Heart left ventricle (tissue), 16 donors: ENCODE data around the gene MOXD1. TPM values are rescaled to one million over a fixed set of nuclear protein-coding genes. Genes with fewer than 3 reads are reported as not detected.

Source experiments
- ATAC-seq, 4 donors: fragments of 200-7000 bp; cut with Tn5 transposase; one replicate each; pipeline ENCODE4 v1.9.1; 2020 to 2022; ENCODE audit warnings: moderate library complexity in 4 of 4, mild to moderate bottlenecking in 3 of 4, moderate number of reproducible peaks in 1 of 4
- DNase-seq, 5 donors: peaks; one replicate each; pipeline ENCODE4 v3.0.0-alpha.2; 2020
- H3K27ac ChIP-seq, 12 donors: fragments of 200-600 bp; sonication (generic) in 4 of 12; one replicate each; pipeline versions ENCODE4 v1.5.0 to v1.8.0; 2016 to 2022; ENCODE audit warnings: mild to moderate bottlenecking in 2 of 12
- H3K27me3 ChIP-seq, 9 donors: fragments of 200-600 bp; sonication (generic) in 2 of 9; one replicate each; pipeline versions ENCODE4 v1.5.1 to v1.8.0; 2016 to 2022; ENCODE audit warnings: mild to moderate bottlenecking in 3 of 9
- H3K36me3 ChIP-seq, 9 donors: fragments of 200-600 bp; sonication (generic) in 2 of 9; one replicate each; pipeline versions ENCODE4 v1.5.0 to v1.8.0; 2018 to 2022; ENCODE audit warnings: mild to moderate bottlenecking in 2 of 9
- H3K4me1 ChIP-seq, 12 donors: fragments of 200-600 bp; sonication (generic) in 4 of 12; one replicate each; pipeline versions ENCODE4 v1.5.0 to v1.8.0; 2016 to 2022; ENCODE audit warnings: mild to moderate bottlenecking in 3 of 12
- H3K4me3 ChIP-seq, 12 donors: fragments of 200-600 bp; sonication (generic) in 4 of 12; one replicate each; pipeline versions ENCODE4 v1.5.0 to v1.8.0; 2017 to 2022; ENCODE audit warnings: mild to moderate bottlenecking in 9 of 12, moderate library complexity in 4 of 12
- H3K9me3 ChIP-seq, 12 donors: fragments of 200-600 bp; sonication (generic) in 4 of 12; one replicate each; pipeline versions ENCODE4 v1.5.0 to v1.8.0; 2016 to 2022; ENCODE audit warnings: mild to moderate bottlenecking in 1 of 12
- POLR2A ChIP-seq, 2 donors: fragments of 450-650 bp; IDR thresholded peaks; one replicate each; pipeline ENCODE4 v1.6.1; 2017; ENCODE audit warnings: antibody characterized with exemption in 2 of 2, mild to moderate bottlenecking in 2 of 2, moderate library complexity in 2 of 2
- WGBS, 4 donors: extraction: QIAGEN DNeasy Blood & Tissue Kit in 2 of 4; methylation state at CpG; one replicate each; pipeline versions ENCODE4 v1.1.5 to v1.1.7; 2013 to 2018; 5-methylcytosine and 5-hydroxymethylcytosine counted together
- intact Hi-C, 10 donors: fragments of 100-400 bp; cut with DNase I; formaldehyde crosslinking; loops; one replicate each; pipeline versions ENCODE4 v1.11.1 to v1.14.2; 2022
- polyA plus RNA-seq, 2 donors: library from polyadenylated mRNA; stranded (reverse); fragments of 200-250 nt; gene quantifications; one replicate each; pipeline ENCODE4 v1.2.3, GENCODE V29; 2013
- total RNA-seq, 9 donors: library from RNA; depleted of rRNA in 2 of 9; stranded (reverse); fragments of >200 nt in 2 of 9; fragmentation: NEBNext Ultra II Directional in 3 of 9; extraction: Animal tissue kit (Norgen Biotek cat#: 25700) in 3 of 9; gene quantifications; one replicate each; pipeline versions ENCODE4 v1.1.0 to v1.2.4, GENCODE V29; 2016 to 2023
- TF ChIP-seq, protein P1 (sequence below), 12 donors: fragments of 200-600 bp; sonication (generic) in 4 of 12; IDR thresholded peaks; one replicate each; pipeline versions ENCODE4 v1.5.0 to v1.8.0; 2018 to 2022; ENCODE audit warnings: antibody characterized with exemption in 12 of 12, mild to moderate bottlenecking in 5 of 12
- donor health status: ischemic (EF 13 %, LVEDD 7.1; RV severe dilation, severe dysfunction).
- donor health status: healthy with polysubstance abuse.
- donor health status: DM: no; HTN: yes; CAD: no.
- donor health status: DM: no; HTN: no; CAD: no.
- donor health status: ischemic (EF 25% LVEDD 6.9; RV normal size, moderate dysfunction).
- donor health status: ischemic (EF 25% LVEDD 5.7; RV mildly dilated, moderate dysfunction).
- donor health status: healthy.
- donor health status: DM: yes; HTN: yes; CAD: no.
- donor health status: ischemic (EF 35%, LVEDD 5.7; RV mildly dilated, moderate dysfunction).
- donor health status: nonischemic (EF 11% LVEDD 7.7; RV severe dilation, severe dysfunction).
- donor health status: DM: yes; HTN: yes; CAD: no.
- donor health status: PGD.
- donor health status: ischemic (EF 29% LVEDD 5.4; RV normal size, mild dysfunction).
- donor health status: nonischemic (EF 23%, LVEDD 6.1; RV moderate dilation, normal function).

The MOXD1 gene
- total and polyA plus RNA-seq, 11 donors, result 0.69 to 10.5 (median 3.0) TPM

- H3K4me1 ChIP-seq, result peaks cover 0 to 4% (median 0%) of the 10 kb centered on the region in 12 donors
- TF ChIP-seq, protein P1, sequence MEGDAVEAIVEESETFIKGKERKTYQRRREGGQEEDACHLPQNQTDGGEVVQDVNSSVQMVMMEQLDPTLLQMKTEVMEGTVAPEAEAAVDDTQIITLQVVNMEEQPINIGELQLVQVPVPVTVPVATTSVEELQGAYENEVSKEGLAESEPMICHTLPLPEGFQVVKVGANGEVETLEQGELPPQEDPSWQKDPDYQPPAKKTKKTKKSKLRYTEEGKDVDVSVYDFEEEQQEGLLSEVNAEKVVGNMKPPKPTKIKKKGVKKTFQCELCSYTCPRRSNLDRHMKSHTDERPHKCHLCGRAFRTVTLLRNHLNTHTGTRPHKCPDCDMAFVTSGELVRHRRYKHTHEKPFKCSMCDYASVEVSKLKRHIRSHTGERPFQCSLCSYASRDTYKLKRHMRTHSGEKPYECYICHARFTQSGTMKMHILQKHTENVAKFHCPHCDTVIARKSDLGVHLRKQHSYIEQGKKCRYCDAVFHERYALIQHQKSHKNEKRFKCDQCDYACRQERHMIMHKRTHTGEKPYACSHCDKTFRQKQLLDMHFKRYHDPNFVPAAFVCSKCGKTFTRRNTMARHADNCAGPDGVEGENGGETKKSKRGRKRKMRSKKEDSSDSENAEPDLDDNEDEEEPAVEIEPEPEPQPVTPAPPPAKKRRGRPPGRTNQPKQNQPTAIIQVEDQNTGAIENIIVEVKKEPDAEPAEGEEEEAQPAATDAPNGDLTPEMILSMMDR (IDR thresholded peaks at IDR 0.05), result no peak
- TF ChIP-seq POLR2A (IDR thresholded peaks at IDR 0.05), result no peak
- H3K27me3 ChIP-seq, result no peaks in the 10 kb centered on the region
- no peak overlapping the region for H3K4me3 ChIP-seq
- intact Hi-C loops, result no loop called here
- no peak for ATAC-seq
- no peak for DNase-seq
- no peaks in the 10 kb centered on the region for H3K36me3 ChIP-seq
- no peaks in the 10 kb centered on the region for H3K9me3 ChIP-seq
- H3K27ac ChIP-seq, result no peak overlapping the region
Measured at GRCh38 chr6:132265451-132266097, 135.7 kb downstream of the MOXD1 start.

- ATAC-seq (no peak), DNase-seq (no peak)
- H3K36me3 ChIP-seq, result no peaks in the 10 kb centered on the region
- intact Hi-C loops, result no loop called here
- TF ChIP-seq POLR2A (IDR thresholded peaks at IDR 0.05), result no peak
- TF ChIP-seq, protein P1 (IDR thresholded peaks at IDR 0.05), result no peak
- no peaks in the 10 kb centered on the region for H3K4me1 ChIP-seq
- no peaks in the 10 kb centered on the region for H3K27me3 ChIP-seq
- H3K9me3 ChIP-seq, result no peaks in the 10 kb centered on the region
- no peak overlapping the region for H3K4me3 ChIP-seq
- WGBS, 4 donors, result 76 to 83% (median 82%) methylated on average over 6 of the region's 6 CpGs
- no peak overlapping the region for H3K27ac ChIP-seq
Measured at GRCh38 chr6:132264021-132264500, 137.2 kb downstream of the MOXD1 start.

GRCh38 chr6:132261354-132261753 lies 139.9 kb downstream of the MOXD1 start:
- no peaks in the 10 kb centered on the region for H3K36me3 ChIP-seq
- no peak for TF ChIP-seq POLR2A (IDR thresholded peaks at IDR 0.05)
- TF ChIP-seq, protein P1 (IDR thresholded peaks at IDR 0.05), result no peak
- H3K27ac ChIP-seq, result no peak overlapping the region
- no peaks in the 10 kb centered on the region for H3K27me3 ChIP-seq
- H3K4me3 ChIP-seq, result no peak overlapping the region
- ATAC-seq, result no peak
- intact Hi-C loops, result no loop called here
- no peak for DNase-seq
- H3K4me1 ChIP-seq, result no peaks in the 10 kb centered on the region
- H3K9me3 ChIP-seq, result no peaks in the 10 kb centered on the region

GRCh38 chr6:132259070-132259469 lies 142.2 kb downstream of the MOXD1 start:
- Histone ChIP-seq H3K27ac (no peak overlapping the region), H3K9me3 (no peaks in the 10 kb centered on the region), H3K27me3 (no peaks in the 10 kb centered on the region), H3K4me3 (no peak overlapping the region), H3K4me1 (no peaks in the 10 kb centered on the region), H3K36me3 (no peaks in the 10 kb centered on the region)
- intact Hi-C loops, result no loop called here
- no peak for ATAC-seq
- TF ChIP-seq, protein P1 (IDR thresholded peaks at IDR 0.05), result peak in 5 of 12 donors; percentile 18 to 39 (median 33)
- no peak for TF ChIP-seq POLR2A (IDR thresholded peaks at IDR 0.05)
- DNase-seq, result no peak
- WGBS, 4 donors, result 50 to 77% (median 55%) methylated on average over 2 of the region's 2 CpGs
